Measurements from ENCODE around the gene VPS52.

VPS52 gene

GRCh38 chr6:33208091-33208967, 63.3 kb downstream of the VPS52 start, which contains the start of gene RING1:
Gene RING1 (plus strand): TSS chr6:33208500. CDS start chr6:33208823, 323 bp downstream.
- DNase-seq, result peak; percentile 95

- DNase-seq, result peak; percentile 75
Observed at GRCh38 chr6:33207552-33208090, 64.1 kb downstream of the VPS52 start.

- peak; percentile 60 for DNase-seq
Observed at GRCh38 chr6:33206864-33207551, 64.7 kb downstream of the VPS52 start.

- DNase-seq, result peak; percentile 42
Observed at GRCh38 chr6:33206027-33206863, 65.4 kb downstream of the VPS52 start.

GRCh38 chr6:33205191-33206026, 66.3 kb downstream of the VPS52 start:
- DNase-seq, result peak; percentile 84

GRCh38 chr6:33204415-33205190, 67.1 kb downstream of the VPS52 start, which contains the start of gene HSD17B8:
Gene HSD17B8 (plus strand): TSS chr6:33204655. CDS start chr6:33204669, 14 bp downstream.
- peak; percentile 56 for DNase-seq

GRCh38 chr6:33204165-33204414, 67.6 kb downstream of the VPS52 start:
- DNase-seq, result peak; percentile 17

- DNase-seq, result peak; percentile 4
Observed at GRCh38 chr6:33203443-33204164, 68.1 kb downstream of the VPS52 start.

- DNase-seq, result no peak
Observed at GRCh38 chr6:33202799-33203198, 68.9 kb downstream of the VPS52 start.

GRCh38 chr6:33201935-33202334, 69.7 kb downstream of the VPS52 start:
- no peak for DNase-seq

- peak; percentile 19 for DNase-seq
Observed at GRCh38 chr6:33201147-33201545, 70.5 kb downstream of the VPS52 start.

Data from 8988T (cell line).